ENCODE measurements around the gene MEPE. TPM values are rescaled to one million over a fixed set of nuclear protein-coding genes. Genes with fewer than 3 reads are reported as not detected.

Gene MEPE
- total RNA-seq, 4 donors from 2014 or later = not detected

DNA sequence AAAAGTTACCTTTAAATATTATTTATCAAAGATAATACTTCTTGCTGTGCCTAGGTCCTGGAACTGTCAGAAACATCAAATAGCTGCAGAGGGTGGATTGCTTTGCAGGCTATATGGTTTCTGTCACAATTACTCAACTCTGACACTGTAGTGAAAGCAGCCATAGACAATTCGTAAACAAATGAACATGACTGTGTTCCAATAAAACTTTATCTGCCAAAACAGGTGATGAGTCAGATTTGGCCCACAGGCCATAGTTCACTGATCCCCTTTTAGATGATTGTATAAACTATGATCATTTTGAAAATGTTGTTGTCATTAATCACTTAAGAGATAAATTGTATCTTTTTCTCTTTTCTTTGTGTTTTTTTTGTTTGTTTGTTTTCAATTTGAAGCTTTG, 8.4 kb upstream of the MEPE start:
- no peak for DNase-seq
- intact Hi-C loops (cut with DNase I) = no loop called here
- Histone ChIP-seq H3K36me3 (no peaks in the 10 kb centered on the region), H3K27ac (no peak overlapping the region), H3K27me3 (no peaks in the 10 kb centered on the region), H3K9me3 (no peaks in the 10 kb centered on the region), H3K4me1 (no peaks in the 10 kb centered on the region), H3K4me3 (replicated peaks in 1 of 3) (no peak overlapping the region)
- WGBS, 2 donors = 90 to 93% methylated on average over 1 of the region's 1 CpG
- TF ChIP-seq, protein P1, sequence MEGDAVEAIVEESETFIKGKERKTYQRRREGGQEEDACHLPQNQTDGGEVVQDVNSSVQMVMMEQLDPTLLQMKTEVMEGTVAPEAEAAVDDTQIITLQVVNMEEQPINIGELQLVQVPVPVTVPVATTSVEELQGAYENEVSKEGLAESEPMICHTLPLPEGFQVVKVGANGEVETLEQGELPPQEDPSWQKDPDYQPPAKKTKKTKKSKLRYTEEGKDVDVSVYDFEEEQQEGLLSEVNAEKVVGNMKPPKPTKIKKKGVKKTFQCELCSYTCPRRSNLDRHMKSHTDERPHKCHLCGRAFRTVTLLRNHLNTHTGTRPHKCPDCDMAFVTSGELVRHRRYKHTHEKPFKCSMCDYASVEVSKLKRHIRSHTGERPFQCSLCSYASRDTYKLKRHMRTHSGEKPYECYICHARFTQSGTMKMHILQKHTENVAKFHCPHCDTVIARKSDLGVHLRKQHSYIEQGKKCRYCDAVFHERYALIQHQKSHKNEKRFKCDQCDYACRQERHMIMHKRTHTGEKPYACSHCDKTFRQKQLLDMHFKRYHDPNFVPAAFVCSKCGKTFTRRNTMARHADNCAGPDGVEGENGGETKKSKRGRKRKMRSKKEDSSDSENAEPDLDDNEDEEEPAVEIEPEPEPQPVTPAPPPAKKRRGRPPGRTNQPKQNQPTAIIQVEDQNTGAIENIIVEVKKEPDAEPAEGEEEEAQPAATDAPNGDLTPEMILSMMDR (IDR thresholded peaks at IDR 0.05) = no peak
- no peak for TF ChIP-seq POLR2A (IDR thresholded peaks at IDR 0.05)

DNA sequence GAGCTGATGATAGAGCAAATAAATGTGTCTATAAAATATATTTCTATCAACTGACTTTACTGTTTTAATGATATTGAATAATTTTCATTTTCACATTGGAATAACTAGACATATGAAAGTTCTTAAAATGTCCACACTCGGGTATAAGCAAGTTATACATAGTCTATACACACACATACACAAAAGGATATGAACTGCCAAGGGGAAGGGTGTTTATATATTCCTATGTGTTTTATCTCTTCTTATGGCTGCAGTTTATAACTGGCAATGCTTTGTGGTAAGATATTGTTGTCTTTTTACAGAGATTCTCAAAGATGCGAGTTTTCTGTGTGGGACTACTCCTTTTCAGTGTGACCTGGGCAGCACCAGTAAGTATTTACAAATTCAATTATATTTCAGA, 1.6 kb downstream of the MEPE start:
- Histone ChIP-seq H3K36me3 (no peaks in the 10 kb centered on the region), H3K4me3 (replicated peaks in 1 of 3) (no peak overlapping the region), H3K27ac (no peak overlapping the region), H3K27me3 (no peaks in the 10 kb centered on the region), H3K4me1 (no peaks in the 10 kb centered on the region), H3K9me3 (no peaks in the 10 kb centered on the region)
- no peak for DNase-seq
- TF ChIP-seq, protein P1 (IDR thresholded peaks at IDR 0.05) = no peak
- no peak for TF ChIP-seq POLR2A (IDR thresholded peaks at IDR 0.05)
- intact Hi-C loops (cut with DNase I) = no loop called here
- 84 to 94% methylated on average over 2 of the region's 2 CpGs for WGBS, 2 donors

DNA sequence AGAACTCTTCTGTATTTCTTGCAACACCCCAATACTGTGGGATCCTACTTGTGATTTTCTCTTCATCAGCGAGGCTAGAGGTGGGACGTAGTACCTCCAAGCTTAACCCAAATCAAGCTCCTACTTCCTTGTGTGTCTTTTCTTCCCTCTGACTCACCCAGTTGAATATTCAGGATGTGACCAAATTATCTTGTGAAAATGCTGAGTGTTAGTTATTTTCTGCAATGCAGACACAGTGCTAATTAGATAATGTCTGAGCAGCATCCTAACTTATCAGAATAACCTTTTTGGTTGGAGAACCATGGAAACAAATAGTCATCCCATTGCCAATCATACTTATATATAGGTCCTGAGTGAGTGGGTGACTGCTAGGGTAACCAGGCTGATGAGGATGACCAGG, 2.4 kb downstream of the MEPE start:
- no peaks in the 10 kb centered on the region for H3K36me3 ChIP-seq
- intact Hi-C loops (cut with DNase I) = no loop called here
- no peaks in the 10 kb centered on the region for H3K4me1 ChIP-seq
- H3K27ac ChIP-seq = no peak overlapping the region
- H3K27me3 ChIP-seq = no peaks in the 10 kb centered on the region
- no peak for TF ChIP-seq POLR2A (IDR thresholded peaks at IDR 0.05)
- TF ChIP-seq, protein P1 (IDR thresholded peaks at IDR 0.05) = no peak
- no peak overlapping the region for H3K4me3 ChIP-seq (replicated peaks in 1 of 3)
- no peak for DNase-seq
- WGBS, 2 donors = 90 to 91% methylated on average over 2 of the region's 2 CpGs
- no peaks in the 10 kb centered on the region for H3K9me3 ChIP-seq

DNA sequence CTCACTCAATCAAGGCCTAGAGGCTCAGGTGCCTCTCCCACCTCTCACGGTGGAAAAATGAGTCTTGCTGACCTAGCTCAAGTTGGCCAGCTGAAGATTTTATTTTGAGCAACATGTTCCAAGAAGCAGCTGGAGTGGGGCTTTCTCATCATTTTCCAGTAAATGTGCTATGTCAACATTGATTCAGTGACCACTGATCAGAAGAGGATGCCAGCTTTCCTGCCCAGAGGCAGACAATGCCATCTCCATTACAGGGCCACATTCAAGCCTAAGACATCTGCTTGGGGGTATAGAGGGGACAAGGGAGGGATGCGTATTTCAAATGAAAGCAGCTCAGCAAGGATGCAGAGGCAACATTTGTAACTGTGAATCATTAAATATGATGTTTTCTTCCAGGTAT, 3.0 kb downstream of the MEPE start:
- 96 to 100% methylated on average over 1 to 2 of the region's 2 CpGs for WGBS, 2 donors
- intact Hi-C loops (cut with DNase I) = no loop called here
- Histone ChIP-seq H3K4me1 (no peaks in the 10 kb centered on the region), H3K4me3 (replicated peaks in 1 of 3) (no peak overlapping the region), H3K9me3 (no peaks in the 10 kb centered on the region), H3K27ac (no peak overlapping the region), H3K36me3 (no peaks in the 10 kb centered on the region), H3K27me3 (no peaks in the 10 kb centered on the region)
- no peak for DNase-seq
- TF ChIP-seq, protein P1 (IDR thresholded peaks at IDR 0.05) = no peak
- TF ChIP-seq POLR2A (IDR thresholded peaks at IDR 0.05) = no peak

DNA sequence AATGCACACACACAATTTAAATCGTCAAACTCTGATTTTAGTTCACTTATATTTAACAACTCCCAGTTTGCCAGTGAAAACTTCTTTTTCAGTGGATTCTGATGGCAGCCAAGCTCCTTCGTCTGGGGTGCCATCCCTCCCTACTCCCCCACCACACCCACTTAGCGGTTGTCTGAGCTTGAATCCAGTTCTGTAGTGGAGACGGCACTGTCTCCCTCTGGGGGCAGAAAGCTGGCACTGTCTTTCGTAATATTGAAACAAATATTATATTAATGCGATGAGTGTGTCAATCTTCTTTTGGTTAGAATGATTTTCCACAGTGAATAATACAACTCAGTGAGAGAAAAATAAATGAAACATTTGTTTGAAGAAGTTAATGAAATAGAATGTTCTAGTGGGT, 5.4 kb downstream of the MEPE start:
- H3K27me3 ChIP-seq = no peaks in the 10 kb centered on the region
- no peak overlapping the region for H3K4me3 ChIP-seq (replicated peaks in 1 of 3)
- whole genome bisulfite sequencing, 2 donors = 75 to 83% methylated on average over 6 of the region's 6 CpGs
- H3K36me3 ChIP-seq = no peaks in the 10 kb centered on the region
- DNase-seq = no peak
- TF ChIP-seq, protein P1 (IDR thresholded peaks at IDR 0.05) = no peak
- TF ChIP-seq POLR2A (IDR thresholded peaks at IDR 0.05) = no peak
- intact Hi-C loops (cut with DNase I) = no loop called here
- H3K4me1 ChIP-seq = no peaks in the 10 kb centered on the region
- no peaks in the 10 kb centered on the region for H3K9me3 ChIP-seq
- no peak overlapping the region for H3K27ac ChIP-seq
